IMR-90 (cell line): Measurements from ENCODE around the gene WNT3. TPM values are rescaled to one million over a fixed set of nuclear protein-coding genes. Genes with fewer than 3 reads are reported as not detected.

Experiments
- ATAC-seq: fragments of 200-7000 bp; cut with Tn5 transposase; 2 replicates; pipeline ENCODE4 v1.9.1; 2020; ENCODE audit warnings: low read depth, mild to moderate bottlenecking, moderate library complexity
- BruUV-seq: library from RNA; stranded (reverse); fragments of 400-500 nt; replicated peaks from 2 replicates; lab custom pipeline; 2021; lab: Mats Ljungman, UMichigan
- CTCF ChIA-PET: fragments of 300-600 bp; formaldehyde crosslinking; extraction: SDS; loops from one replicate; lab custom pipeline; 2021; ENCODE audit warnings: antibody characterized with exemption; lab: Yijun Ruan, JAX
- POLR2A ChIA-PET: fragments of 300-600 bp; sonication (Branson Sonifier 250); formaldehyde crosslinking; loops from one replicate; lab custom pipeline; 2022; ENCODE audit warnings: antibody characterized with exemption; ENCODE audit not compliant: unreplicated experiment; lab: Charles Lee
- DNase-seq: peaks from one replicate; pipeline ENCODE4 v3.0.0; 2013
- H2AFZ ChIP-seq: replicated peaks from 2 replicates; pipeline ENCODE3; 2013; ENCODE audit warnings: low read length, mild to moderate bottlenecking; ENCODE audit not compliant: poor library complexity
- H2AK5ac ChIP-seq: 2 replicates; pipeline ENCODE4 v1.6.1; 2013; ENCODE audit warnings: low read depth, low read length, inconsistent platforms
- H2AK9ac ChIP-seq: replicated peaks from 2 replicates; pipeline ENCODE3; 2013; ENCODE audit warnings: mild to moderate bottlenecking, low read depth, low read length, moderate library complexity; ENCODE audit not compliant: poor library complexity
- H2BK120ac ChIP-seq: 2 replicates; pipeline ENCODE4 v1.6.1; 2013; ENCODE audit warnings: low read depth, low read length, inconsistent platforms
- H2BK15ac ChIP-seq: 3 replicates; pipeline ENCODE4 v1.6.1; 2013; ENCODE audit warnings: low read depth, low read length, inconsistent platforms
- H2BK20ac ChIP-seq: 2 replicates; pipeline ENCODE4 v1.6.1; 2013; ENCODE audit warnings: low read depth, mild to moderate bottlenecking, inconsistent platforms, low read length, moderate library complexity
- H2BK5ac ChIP-seq: 2 replicates; pipeline ENCODE4 v1.6.1; 2013; ENCODE audit warnings: mild to moderate bottlenecking, low read depth, low read length, inconsistent platforms; ENCODE audit not compliant: poor library complexity, severe bottlenecking
- H3K14ac ChIP-seq: replicated peaks from 2 replicates; pipeline ENCODE4 v1.6.1; 2013; ENCODE audit warnings: low read depth, low read length, inconsistent platforms
- H3K18ac ChIP-seq: 2 replicates; pipeline ENCODE4 v1.6.1; 2013; ENCODE audit warnings: low read depth, low read length, control low read depth
- H3K23ac ChIP-seq: 2 replicates; pipeline ENCODE4 v1.6.1; 2013; ENCODE audit warnings: low read depth, low read length, inconsistent platforms
- H3K27ac ChIP-seq: 2 replicates; pipeline ENCODE4 v1.5.1; 2013; ENCODE audit warnings: mild to moderate bottlenecking, control low read depth, low read length; ENCODE audit not compliant: insufficient read depth
- H3K27me3 ChIP-seq: 2 replicates; pipeline ENCODE4 v1.6.1; 2013; ENCODE audit warnings: low read length; ENCODE audit not compliant: control insufficient read depth, insufficient read depth
- H3K36me3 ChIP-seq: 2 replicates; pipeline ENCODE4 v1.6.1; 2013; ENCODE audit warnings: low read length, mixed read lengths; ENCODE audit not compliant: control insufficient read depth, insufficient read depth
- H3K4ac ChIP-seq: 2 replicates; pipeline ENCODE4 v1.6.1; 2013; ENCODE audit warnings: low read depth, low read length, inconsistent platforms
- H3K4me1 ChIP-seq: 2 replicates; pipeline ENCODE4 v1.6.1; 2013; ENCODE audit warnings: low read length, mixed read lengths; ENCODE audit not compliant: control insufficient read depth, insufficient read depth
- H3K4me2 ChIP-seq: 2 replicates; pipeline ENCODE4 v1.6.1; 2013; ENCODE audit warnings: low read depth, mild to moderate bottlenecking, control low read depth, low read length, moderate library complexity
- H3K4me3 ChIP-seq: 2 replicates; pipeline ENCODE4 v1.5.1; 2013; ENCODE audit warnings: low read depth, mild to moderate bottlenecking, control low read depth, low read length, moderate library complexity; ENCODE audit not compliant: insufficient read depth
- H3K56ac ChIP-seq: 2 replicates; pipeline ENCODE4 v1.6.1; 2013; ENCODE audit warnings: low read length, inconsistent platforms; ENCODE audit not compliant: insufficient read depth; ENCODE audit errors: extremely low read depth
- H3K79me1 ChIP-seq, 2 experiments: 2 replicates each; pipeline ENCODE4 v1.6.1; 2013; ENCODE audit warnings: low read length in 2 of 2, inconsistent platforms in 1 of 2, low read depth in 1 of 2
- H3K9ac ChIP-seq: 2 replicates; pipeline ENCODE4 v1.6.1; 2013; ENCODE audit warnings: low read depth, low read length, control low read depth
- H3K9me1 ChIP-seq: 2 replicates; pipeline ENCODE4 v1.6.1; 2013; ENCODE audit warnings: low read length, inconsistent platforms; ENCODE audit not compliant: insufficient read depth
- H3K9me3 ChIP-seq: 2 replicates; pipeline ENCODE4 v1.6.1; 2013; ENCODE audit warnings: low read length; ENCODE audit not compliant: control insufficient read depth, insufficient read depth
- H4K20me1 ChIP-seq: 2 replicates; pipeline ENCODE4 v1.6.1; 2013; ENCODE audit warnings: low read length, inconsistent platforms; ENCODE audit not compliant: insufficient read depth
- H4K5ac ChIP-seq: 2 replicates; pipeline ENCODE4 v1.6.1; 2013; ENCODE audit warnings: mild to moderate bottlenecking, low read depth, low read length, control low read depth
- H4K8ac ChIP-seq, 2 experiments: 2 replicates each; pipeline ENCODE4 v1.6.1; 2013; ENCODE audit warnings: low read depth in 2 of 2, low read length in 2 of 2, control low read depth in 1 of 2, inconsistent platforms in 1 of 2
- H4K91ac ChIP-seq: 2 replicates; pipeline ENCODE4 v1.6.1; 2013; ENCODE audit warnings: low read depth, low read length, inconsistent platforms; ENCODE audit not compliant: insufficient read depth
- CEBPB ChIP-seq: IDR thresholded peaks from 2 replicates; pipeline ENCODE4 v1.6.1; 2012; ENCODE audit warnings: low read depth, low read length, improper control_type of control experiment
- CHD1 ChIP-seq: IDR thresholded peaks from 2 replicates; pipeline ENCODE4 v1.6.1; 2012; ENCODE audit warnings: low read depth, low read length, improper control_type of control experiment
- MAZ ChIP-seq: IDR thresholded peaks from 2 replicates; pipeline ENCODE4 v1.6.1; 2012; ENCODE audit warnings: low read depth, mild to moderate bottlenecking, low read length, improper control_type of control experiment, moderate library complexity, borderline replicate concordance
- RAD21 ChIP-seq: IDR thresholded peaks from 2 replicates; pipeline ENCODE4 v1.6.1; 2012; ENCODE audit warnings: low read length, improper control_type of control experiment
- WGBS, 2 experiments: methylation state at CpG; one replicate each; pipeline versions ENCODE4 v1.1.5 to v1.1.7; 2013; ENCODE audit warnings: missing lambda C conversion rate in 2 of 2; ENCODE audit not compliant: insufficient read length in 1 of 2; ENCODE audit errors: extremely low coverage in 2 of 2; 5-methylcytosine and 5-hydroxymethylcytosine counted together
- dilution Hi-C: fragments of 300-500 bp; cut with HindIII; formaldehyde crosslinking; loops from one replicate; pipeline ENCODE4 v1.14.3; 2018; ENCODE audit warnings: low sequenced_read_pairs; ENCODE audit not compliant: unreplicated experiment
- in situ Hi-C: fragments of 300-500 bp; cut with MboI; formaldehyde crosslinking; loops from 3 replicates; pipeline ENCODE4 v1.14.3; 2019; ENCODE audit warnings: low sequenced_read_pairs, inconsistent platforms, mixed read lengths
- intact Hi-C: fragments of 100-400 bp; cut with micrococcal nuclease; formaldehyde crosslinking; loops from 2 replicates; pipeline ENCODE4 v1.10.0; 2022
- polyA plus RNA-seq, 3 experiments: library from polyadenylated mRNA; depleted of rRNA; stranded (reverse); fragments of >200 nt; gene quantifications; 2 replicates each; pipeline ENCODE4 v1.2.3, GENCODE V29; 2012; ENCODE audit warnings: low replicate concordance in 1 of 3
- total RNA-seq: library from RNA; depleted of rRNA; stranded (reverse); fragments of >200 nt; gene quantifications from 2 replicates; pipeline ENCODE4 v1.2.3, GENCODE V29; 2012

Gene WNT3
- total and polyA plus RNA-seq, 2 of the 4 experiments (the other 2 are of a cell fraction) = 0.72 to 1.0 TPM

DNA sequence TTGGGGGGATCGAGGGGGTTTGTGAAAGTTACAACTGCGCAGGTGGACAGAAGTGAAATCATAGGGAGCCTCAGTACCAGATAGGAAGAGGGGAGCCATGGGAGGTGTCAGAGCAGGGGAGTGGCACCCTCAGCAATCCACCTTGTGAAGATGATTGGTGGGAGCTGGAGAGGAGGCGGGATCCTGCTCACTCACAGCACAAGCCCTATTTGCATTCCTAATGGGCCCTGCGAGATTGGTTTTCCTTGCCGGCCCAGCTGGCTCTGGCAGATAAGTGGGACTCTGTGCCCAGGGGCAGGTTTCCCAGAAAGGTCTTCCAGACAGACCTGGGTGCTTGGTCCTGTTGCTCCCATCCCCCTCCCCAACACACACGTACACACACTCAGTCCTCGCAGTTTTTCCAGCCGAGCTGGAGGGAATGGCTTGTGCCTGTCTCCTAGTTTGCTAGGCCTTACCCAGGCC is 9.4 kb downstream of the WNT3 start:
- Histone ChIP-seq H3K4ac (no peak overlapping the region), H2BK120ac (no peak overlapping the region), H3K4me2 (no peak overlapping the region), H3K27ac (no peak overlapping the region), H3K27me3 (peaks cover 37% of the 10 kb centered on the region), H3K9me1 (no peaks in the 10 kb centered on the region), H3K9ac (no peak overlapping the region), H3K4me1 (no peaks in the 10 kb centered on the region), H2AK5ac (no peak overlapping the region), H4K5ac (no peak overlapping the region), H4K20me1 (no peaks in the 10 kb centered on the region), H4K91ac (no peak overlapping the region), H4K8ac (no peak overlapping the region), H2BK20ac (no peak overlapping the region), H2BK15ac (no peak overlapping the region), H2BK5ac (no peak overlapping the region), H3K79me1 (no peaks in the 10 kb centered on the region), H3K18ac (no peak overlapping the region), H3K23ac (no peak overlapping the region), H3K9me3 (peaks cover 2% of the 10 kb centered on the region; the same call in 1 of the 2 replicates), H3K56ac (no peak overlapping the region), H3K4me3 (no peak overlapping the region), H2AFZ (peak overlapping the region; percentile 14), H3K36me3 (no peaks in the 10 kb centered on the region), H2AK9ac (no peak overlapping the region), H3K14ac (no peak overlapping the region)
- TF ChIP-seq CEBPB = no peak
- TF ChIP-seq MAZ = no peak
- TF ChIP-seq RAD21 = no peak
- no peak for TF ChIP-seq CHD1
- WGBS, 2 experiments = 59% methylated on average over 5 of the region's 8 CpGs; no CpG with 5 or more reads in 1 of the 2 experiments
- intact Hi-C loops = no loop called here
- BruUV-seq = no TSS peak
- in situ Hi-C loops = no loop called here
- ChIA-PET CTCF (no interaction called here), POLR2A (no interaction called here)
- dilution Hi-C loops = no loop called here
- ATAC-seq (no peak), DNase-seq (no peak)
